Hepatocyte (in vitro differentiated cells): ENCODE results near the gene GNAT2.

ENCODE experiments used
- EZH2 ChIP-seq: fragments of 200-600 bp; sonication (generic); IDR thresholded peaks from 2 replicates; pipeline ENCODE4 v1.6.1; 2016; ENCODE audit warnings: antibody characterized with exemption, mild to moderate bottlenecking, borderline replicate concordance
- TF ChIP-seq, protein P1 (sequence below): fragments of 200-600 bp; sonication (generic); IDR thresholded peaks from 2 replicates; pipeline ENCODE4 v1.5.1; 2016; ENCODE audit warnings: antibody characterized with exemption, mild to moderate bottlenecking; ENCODE audit not compliant: poor library complexity

GRCh38 chr1:109610609-109611307 is 8.7 kb downstream of the GNAT2 start:
- TF ChIP-seq, protein P1, sequence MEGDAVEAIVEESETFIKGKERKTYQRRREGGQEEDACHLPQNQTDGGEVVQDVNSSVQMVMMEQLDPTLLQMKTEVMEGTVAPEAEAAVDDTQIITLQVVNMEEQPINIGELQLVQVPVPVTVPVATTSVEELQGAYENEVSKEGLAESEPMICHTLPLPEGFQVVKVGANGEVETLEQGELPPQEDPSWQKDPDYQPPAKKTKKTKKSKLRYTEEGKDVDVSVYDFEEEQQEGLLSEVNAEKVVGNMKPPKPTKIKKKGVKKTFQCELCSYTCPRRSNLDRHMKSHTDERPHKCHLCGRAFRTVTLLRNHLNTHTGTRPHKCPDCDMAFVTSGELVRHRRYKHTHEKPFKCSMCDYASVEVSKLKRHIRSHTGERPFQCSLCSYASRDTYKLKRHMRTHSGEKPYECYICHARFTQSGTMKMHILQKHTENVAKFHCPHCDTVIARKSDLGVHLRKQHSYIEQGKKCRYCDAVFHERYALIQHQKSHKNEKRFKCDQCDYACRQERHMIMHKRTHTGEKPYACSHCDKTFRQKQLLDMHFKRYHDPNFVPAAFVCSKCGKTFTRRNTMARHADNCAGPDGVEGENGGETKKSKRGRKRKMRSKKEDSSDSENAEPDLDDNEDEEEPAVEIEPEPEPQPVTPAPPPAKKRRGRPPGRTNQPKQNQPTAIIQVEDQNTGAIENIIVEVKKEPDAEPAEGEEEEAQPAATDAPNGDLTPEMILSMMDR, result no peak
- TF ChIP-seq EZH2, result no peak
